Upper lobe of left lung (tissue), 4 donors: Measurements from ENCODE around the gene APP.

Source experiments
- EP300 ChIP-seq, 4 donors: sonication (generic); formaldehyde crosslinking; IDR thresholded peaks; one replicate each; pipeline ENCODE4 v1.5.1; 2017; ENCODE audit warnings: antibody characterized with exemption in 4 of 4, control low read depth in 2 of 4
- TF ChIP-seq, protein P1 (sequence below), 6 experiments: fragments of 450-650 bp in 4 of 6; fragments of 200-600 bp in 2 of 6; sonication (generic) in 2 of 6; IDR thresholded peaks; one replicate each; pipeline ENCODE4 v1.5.1; 2016 to 2019; ENCODE audit warnings: antibody characterized with exemption in 6 of 6

DNA sequence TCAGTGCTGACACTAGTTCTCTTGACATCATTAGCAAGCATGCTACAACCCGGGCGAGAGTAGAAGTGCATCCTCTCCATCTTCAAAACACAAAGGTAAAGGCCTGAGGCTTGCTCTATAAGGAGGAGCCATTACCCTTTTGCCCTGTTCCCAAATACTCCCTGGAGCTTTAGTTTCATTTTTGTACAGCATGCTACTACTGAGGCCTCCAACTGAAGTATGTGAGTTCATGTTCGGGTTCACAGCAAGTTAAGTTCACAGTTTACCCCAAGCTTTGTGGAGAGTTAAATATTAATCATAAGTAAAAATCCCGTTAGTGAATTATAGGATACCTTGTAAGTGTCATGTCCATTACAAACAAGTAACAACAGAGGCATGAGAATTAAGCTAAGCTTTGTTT, 156.6 kb downstream of the APP start:
- no peak for TF ChIP-seq EP300 (IDR thresholded peaks at IDR 0.05)
- TF ChIP-seq, protein P1, sequence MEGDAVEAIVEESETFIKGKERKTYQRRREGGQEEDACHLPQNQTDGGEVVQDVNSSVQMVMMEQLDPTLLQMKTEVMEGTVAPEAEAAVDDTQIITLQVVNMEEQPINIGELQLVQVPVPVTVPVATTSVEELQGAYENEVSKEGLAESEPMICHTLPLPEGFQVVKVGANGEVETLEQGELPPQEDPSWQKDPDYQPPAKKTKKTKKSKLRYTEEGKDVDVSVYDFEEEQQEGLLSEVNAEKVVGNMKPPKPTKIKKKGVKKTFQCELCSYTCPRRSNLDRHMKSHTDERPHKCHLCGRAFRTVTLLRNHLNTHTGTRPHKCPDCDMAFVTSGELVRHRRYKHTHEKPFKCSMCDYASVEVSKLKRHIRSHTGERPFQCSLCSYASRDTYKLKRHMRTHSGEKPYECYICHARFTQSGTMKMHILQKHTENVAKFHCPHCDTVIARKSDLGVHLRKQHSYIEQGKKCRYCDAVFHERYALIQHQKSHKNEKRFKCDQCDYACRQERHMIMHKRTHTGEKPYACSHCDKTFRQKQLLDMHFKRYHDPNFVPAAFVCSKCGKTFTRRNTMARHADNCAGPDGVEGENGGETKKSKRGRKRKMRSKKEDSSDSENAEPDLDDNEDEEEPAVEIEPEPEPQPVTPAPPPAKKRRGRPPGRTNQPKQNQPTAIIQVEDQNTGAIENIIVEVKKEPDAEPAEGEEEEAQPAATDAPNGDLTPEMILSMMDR (IDR thresholded peaks at IDR 0.05), result no peak
